ENCODE data around the gene PRELID1. TPM values are rescaled to one million over a fixed set of nuclear protein-coding genes. Genes with fewer than 3 reads are reported as not detected.
A peak's percentile ranks its signal among the peaks of the same experiment; 100 is the strongest.

PRELID1 gene
- total and polyA plus RNA-seq, 2 donors from 2014 or later = 90.8 to 351 TPM

GRCh38 chr5:177294632-177295031 is 9.0 kb upstream of the PRELID1 start:
- intact Hi-C loops (cut with DNase I) = no loop called here
- FAIRE-seq (no peak), DNase-seq (no peak)
- Histone ChIP-seq H3K27ac (ENCODE audit: low read depth in 2 of 2, low read length in 2 of 2) (no peak overlapping the region), H3K9ac (ENCODE audit: low read length in 3 of 3) (no peak overlapping the region), H3K36me3 (ENCODE audit: control insufficient read depth in 2 of 3, insufficient read depth in 3 of 3, low read length in 3 of 3) (peaks cover 16 to 56% (median 37%) of the 10 kb centered on the region in 3 donors), H3K27me3 (ENCODE audit: control insufficient read depth, insufficient read depth, low read length) (no peaks in the 10 kb centered on the region), H3K4me3 (ENCODE audit: low read length in 3 of 3) (no peak overlapping the region), H3K9me3 (ENCODE audit: control insufficient read depth in 2 of 3, insufficient read depth in 1 of 3, low read length in 3 of 3) (no peaks in the 10 kb centered on the region), H3K4me1 (ENCODE audit: control insufficient read depth in 2 of 3, insufficient read depth in 2 of 3, low read depth in 1 of 3, low read length in 3 of 3) (peaks cover 0 to 4% (median 0%) of the 10 kb centered on the region in 3 donors)
- no peak for TF ChIP-seq CTCF (IDR thresholded peaks at IDR 0.05; ENCODE audit: borderline replicate concordance, extremely low read depth, insufficient read depth)

GRCh38 chr5:177295924-177296323 is 7.7 kb upstream of the PRELID1 start:
- no peak overlapping the region for H3K9ac ChIP-seq (ENCODE audit: low read length in 3 of 3)

GRCh38 chr5:177296581-177296980 is 7.0 kb upstream of the PRELID1 start:
- Histone ChIP-seq H3K27me3 (ENCODE audit: control insufficient read depth, insufficient read depth, low read length) (no peaks in the 10 kb centered on the region), H3K9ac (ENCODE audit: low read length in 3 of 3) (no peak overlapping the region), H3K27ac (ENCODE audit: low read depth in 2 of 2, low read length in 2 of 2) (no peak overlapping the region), H3K9me3 (ENCODE audit: control insufficient read depth in 2 of 3, insufficient read depth in 1 of 3, low read length in 3 of 3) (no peaks in the 10 kb centered on the region), H3K4me3 (ENCODE audit: low read length in 3 of 3) (no peak overlapping the region), H3K36me3 (ENCODE audit: control insufficient read depth in 2 of 3, insufficient read depth in 3 of 3, low read length in 3 of 3) (peaks cover 12 to 62% (median 33%) of the 10 kb centered on the region in 3 donors), H3K4me1 (ENCODE audit: control insufficient read depth in 2 of 3, insufficient read depth in 2 of 3, low read depth in 1 of 3, low read length in 3 of 3) (peaks cover 0 to 15% (median 4%) of the 10 kb centered on the region in 3 donors)
- DNase-seq (no peak), FAIRE-seq (no peak)
- intact Hi-C loops (cut with DNase I) = no loop called here
- TF ChIP-seq CTCF (IDR thresholded peaks at IDR 0.05; ENCODE audit: borderline replicate concordance, extremely low read depth, insufficient read depth) = no peak

More at GRCh38 chr5:177295924-177296323, 7.7 kb upstream of the PRELID1 start:
- DNase-seq = peak in 1 of 5 donors; percentile 67
- no peak for FAIRE-seq
- no peak for TF ChIP-seq CTCF (IDR thresholded peaks at IDR 0.05; ENCODE audit: borderline replicate concordance, extremely low read depth, insufficient read depth)
- Histone ChIP-seq H3K9me3 (ENCODE audit: control insufficient read depth in 2 of 3, insufficient read depth in 1 of 3, low read length in 3 of 3) (no peaks in the 10 kb centered on the region), H3K27ac (ENCODE audit: low read depth in 2 of 2, low read length in 2 of 2) (no peak overlapping the region), H3K27me3 (ENCODE audit: control insufficient read depth, insufficient read depth, low read length) (no peaks in the 10 kb centered on the region), H3K4me3 (ENCODE audit: low read length in 3 of 3) (no peak overlapping the region), H3K4me1 (ENCODE audit: control insufficient read depth in 2 of 3, insufficient read depth in 2 of 3, low read depth in 1 of 3, low read length in 3 of 3) (peaks cover 0 to 8% (median 2%) of the 10 kb centered on the region in 3 donors), H3K36me3 (ENCODE audit: control insufficient read depth in 2 of 3, insufficient read depth in 3 of 3, low read length in 3 of 3) (peaks cover 13 to 56% (median 33%) of the 10 kb centered on the region in 3 donors)
- intact Hi-C loops (cut with DNase I) = no loop called here

GRCh38 chr5:177297922-177298321 is 5.7 kb upstream of the PRELID1 start:
- no peak for FAIRE-seq
- Histone ChIP-seq H3K9ac (ENCODE audit: low read length in 3 of 3) (no peak overlapping the region), H3K27ac (ENCODE audit: low read depth in 2 of 2, low read length in 2 of 2) (no peak overlapping the region), H3K9me3 (ENCODE audit: control insufficient read depth in 2 of 3, insufficient read depth in 1 of 3, low read length in 3 of 3) (no peaks in the 10 kb centered on the region), H3K4me3 (ENCODE audit: low read length in 3 of 3) (no peak overlapping the region), H3K36me3 (ENCODE audit: control insufficient read depth in 2 of 3, insufficient read depth in 3 of 3, low read length in 3 of 3) (peaks cover 5 to 56% (median 31%) of the 10 kb centered on the region in 3 donors), H3K27me3 (ENCODE audit: control insufficient read depth, insufficient read depth, low read length) (no peaks in the 10 kb centered on the region), H3K4me1 (ENCODE audit: control insufficient read depth in 2 of 3, insufficient read depth in 2 of 3, low read depth in 1 of 3, low read length in 3 of 3) (peaks cover 0 to 27% (median 4%) of the 10 kb centered on the region in 3 donors)
- no peak for TF ChIP-seq CTCF (IDR thresholded peaks at IDR 0.05; ENCODE audit: borderline replicate concordance, extremely low read depth, insufficient read depth)
- no peak for DNase-seq
- intact Hi-C loops (cut with DNase I) = no loop called here
